Endothelial cell of umbilical vein (primary cell): ENCODE data around the gene RELL1. TPM values are rescaled to one million over a fixed set of nuclear protein-coding genes. Genes with fewer than 3 reads are reported as not detected.

Experiments
- BruUV-seq: library from RNA; stranded (reverse); fragments of 400-500 nt; replicated peaks from 2 replicates; lab custom pipeline; 2021; lab: Mats Ljungman, UMichigan
- CTCF ChIA-PET: fragments of 300-600, 350-600 bp; sonication (Branson Sonifier 250); formaldehyde crosslinking; loops from one replicate; lab custom pipeline; 2021; ENCODE audit warnings: antibody characterized with exemption, inconsistent platforms; lab: Charles Lee
- POLR2A ChIA-PET: fragments of 300-600, 350-600 bp; sonication (Branson Sonifier 250); formaldehyde crosslinking; loops from one replicate; lab custom pipeline; 2021; ENCODE audit warnings: antibody characterized with exemption, inconsistent platforms; lab: Charles Lee
- DNase-seq: peaks from one replicate; pipeline ENCODE4 v3.0.0-alpha.2; 2011; ENCODE audit warnings: low read depth, low spot score
- FAIRE-seq: peaks from 2 replicates; lab custom pipeline; 2011; peaks lifted over from hg19 to GRCh38; lab: Jason Lieb, UNC
- H2AFZ ChIP-seq: 2 replicates; pipeline ENCODE4 v1.6.0; 2012; ENCODE audit warnings: low read depth, low read length, control low read depth, inconsistent platforms
- H3K27ac ChIP-seq: 2 replicates; pipeline ENCODE4 v1.5.1; 2011; ENCODE audit warnings: low read depth, mild to moderate bottlenecking, control low read depth, low read length, moderate library complexity; ENCODE audit not compliant: insufficient read depth
- H3K27me3 ChIP-seq, 2 experiments: 2 replicates each; pipeline versions ENCODE4 v1.6.0 to v1.6.1; 2011; ENCODE audit warnings: low read length in 2 of 2, mixed read lengths in 1 of 2; ENCODE audit not compliant: control insufficient read depth in 2 of 2, insufficient read depth in 2 of 2
- H3K36me3 ChIP-seq, 2 experiments: 2 replicates in 1 of 2; 3 replicates in 1 of 2; pipeline ENCODE4 v1.5.1; 2011; ENCODE audit warnings: low read length in 2 of 2, mild to moderate bottlenecking in 1 of 2, moderate library complexity in 1 of 2; ENCODE audit not compliant: control insufficient read depth in 2 of 2, insufficient read depth in 2 of 2; ENCODE audit errors: extremely low read depth in 1 of 2
- H3K4me1 ChIP-seq: 3 replicates; pipeline ENCODE4 v1.5.1; 2011; ENCODE audit warnings: mild to moderate bottlenecking, low read length; ENCODE audit not compliant: control insufficient read depth, insufficient read depth; ENCODE audit errors: extremely low read depth
- H3K4me2 ChIP-seq: 2 replicates; pipeline ENCODE4 v1.6.1; 2011; ENCODE audit warnings: low read length, control low read depth, mixed read lengths; ENCODE audit not compliant: insufficient read depth
- H3K4me3 ChIP-seq, 3 experiments: fragments of 200-600 bp in 1 of 3; sonication (generic), shearing (Covaris generic) in 1 of 3; replicated peaks in 1 of 3; 2 replicates each; pipeline ENCODE4 v1.5.1; 2011 to 2016; ENCODE audit warnings: control low read depth in 3 of 3, low read length in 3 of 3, mild to moderate bottlenecking in 2 of 3, inconsistent platforms in 1 of 3, low read depth in 1 of 3, moderate library complexity in 1 of 3; ENCODE audit not compliant: insufficient read depth in 1 of 3
- H3K79me2 ChIP-seq: 2 replicates; pipeline ENCODE4 v1.6.0; 2012; ENCODE audit warnings: low read length, inconsistent platforms; ENCODE audit not compliant: control insufficient read depth, insufficient read depth
- H3K9ac ChIP-seq: replicated peaks from 2 replicates; pipeline ENCODE3; 2011; ENCODE audit warnings: low read length, control low read depth; ENCODE audit not compliant: insufficient read depth; ENCODE audit errors: extremely low read depth
- H3K9me1 ChIP-seq: replicated peaks from 3 replicates; pipeline ENCODE4 v1.6.0; 2011; ENCODE audit warnings: mild to moderate bottlenecking, low read length; ENCODE audit not compliant: control insufficient read depth, insufficient read depth; ENCODE audit errors: extremely low read depth
- H3K9me3 ChIP-seq: replicated peaks from 2 replicates; pipeline ENCODE4 v1.5.1; 2012; ENCODE audit warnings: low read length, inconsistent platforms; ENCODE audit not compliant: control insufficient read depth, insufficient read depth
- H4K20me1 ChIP-seq: replicated peaks from 2 replicates; pipeline ENCODE3; 2011; ENCODE audit warnings: mild to moderate bottlenecking, low read length; ENCODE audit not compliant: control insufficient read depth, insufficient read depth; ENCODE audit errors: extremely low read depth
- CTCF ChIP-seq, 2 donors: IDR thresholded peaks; 1 replicate in 1 of 2; 2 replicates in 1 of 2; pipeline ENCODE4 v1.5.1; 2011; ENCODE audit warnings: low read length in 2 of 2, mild to moderate bottlenecking in 2 of 2, moderate library complexity in 2 of 2, control low read depth in 1 of 2, inconsistent platforms in 1 of 2, low read depth in 1 of 2; ENCODE audit not compliant: insufficient read depth in 1 of 2; ENCODE audit errors: extremely low read depth in 1 of 2
- EZH2 ChIP-seq: IDR thresholded peaks from 2 replicates; pipeline ENCODE4 v1.6.1; 2012; ENCODE audit warnings: borderline replicate concordance, low read depth, mild to moderate bottlenecking, moderate library complexity, low read length, inconsistent platforms; ENCODE audit not compliant: severe bottlenecking
- JUN ChIP-seq: IDR thresholded peaks from 2 replicates; pipeline ENCODE4 v1.6.1; 2011; ENCODE audit warnings: borderline replicate concordance, low read depth; ENCODE audit not compliant: insufficient read length, insufficient read depth
- MAX ChIP-seq: IDR thresholded peaks from 2 replicates; pipeline ENCODE4 v1.6.1; 2011; ENCODE audit not compliant: insufficient read depth, insufficient read length
- dilution Hi-C: fragments of 300-500 bp; cut with MboI; formaldehyde crosslinking; loops from one replicate; pipeline ENCODE4 v1.15.0; 2019; ENCODE audit warnings: low sequenced_read_pairs; ENCODE audit not compliant: extremely low pct_ligation_motif_present
- intact Hi-C: fragments of 100-400 bp; cut with micrococcal nuclease; formaldehyde crosslinking; loops from one replicate; pipeline ENCODE4 v1.10.0; 2022
- polyA plus RNA-seq, 4 experiments: library from polyadenylated mRNA; depleted of rRNA in 3 of 4; stranded (reverse) in 3 of 4; unstranded in 1 of 4; fragments of >200 nt; gene quantifications; 2 replicates each; pipeline versions ENCODE4 v1.2.1 to v1.2.3, GENCODE V29; 2011 to 2012; ENCODE audit warnings: missing spikeins in 1 of 4
- total RNA-seq: library from RNA; stranded (reverse); gene quantifications from 2 replicates; pipeline ENCODE4 v1.2.3, GENCODE V29; 2021

Gene RELL1
- total and polyA plus RNA-seq, 2 donors (not counting 3 experiments of a cell fraction or from before 2014, with no cell fraction given) = 20.8 to 91.7 TPM

GRCh38 chr4:37599092-37599790 is 86.9 kb downstream of the RELL1 start:
- Histone ChIP-seq H3K4me3 (no peak overlapping the region), H3K36me3 (no peaks in the 10 kb centered on the region), H4K20me1 (no peaks in the 10 kb centered on the region), H3K79me2 (no peaks in the 10 kb centered on the region), H3K9me1 (no peaks in the 10 kb centered on the region), H3K9ac (no peak overlapping the region), H3K27ac (no peak overlapping the region), H2AFZ (no peak overlapping the region), H3K4me2 (no peak overlapping the region), H3K27me3 (no peaks in the 10 kb centered on the region), H3K4me1 (peaks cover 4% of the 10 kb centered on the region), H3K9me3 (no peaks in the 10 kb centered on the region)
- no TSS peak for BruUV-seq
- dilution Hi-C loops = no loop called here
- no peak for TF ChIP-seq EZH2
- no peak for TF ChIP-seq CTCF (IDR thresholded peaks at IDR 0.05; ENCODE audit: extremely low read depth in 1 of 2, insufficient read depth in 1 of 2, low read depth in 1 of 2, low read length in 2 of 2)
- no peak for TF ChIP-seq JUN
- TF ChIP-seq MAX = no peak
- DNase-seq = no peak
- intact Hi-C loops = no loop called here
- FAIRE-seq = no peak
- ChIA-PET CTCF (interaction anchor here (0.5 to 3.1 kb wide), 4 partner anchors 30 to 246 kb away, joined by 3 to 18 read pairs (median 5); a partner anchor contains a TSS), POLR2A (no interaction called here)
